A549 (cell line): Measurements from ENCODE around the gene PTPRE.
A peak's percentile ranks its signal among the peaks of the same experiment; 100 is the strongest.

Experiments used
- CTCF ChIP-seq: fragments of >200 bp; sonication (Bioruptor Twin); formaldehyde crosslinking; IDR thresholded peaks from 3 replicates; pipeline ENCODE4 v1.5.1; 2016
- EP300 ChIP-seq, 2 experiments: fragments of >200 bp; sonication (Bioruptor Twin); formaldehyde crosslinking; IDR thresholded peaks; 2 replicates in 1 of 2; 3 replicates in 1 of 2; pipeline ENCODE4 v1.6.1; 2016 to 2017
- ESRRA ChIP-seq: fragments of 150-350 bp; IDR thresholded peaks from 2 replicates; pipeline ENCODE4 v1.6.1; 2014; ENCODE audit warnings: mild to moderate bottlenecking, low read length, borderline replicate concordance
- HMGXB4 ChIP-seq: fragments of 250-450 bp; sonication (Bioruptor Pico); IDR thresholded peaks from 2 replicates; pipeline ENCODE4 v1.5.0; 2021; ENCODE audit warnings: mild to moderate bottlenecking, moderate library complexity, borderline replicate concordance
- JUN ChIP-seq, 2 experiments: fragments of >200 bp; sonication (Bioruptor Twin); formaldehyde crosslinking; IDR thresholded peaks; 2 replicates in 1 of 2; 3 replicates in 1 of 2; pipeline ENCODE4 v1.6.1; 2016 to 2017
- MAFK ChIP-seq: fragments of 450-650 bp; IDR thresholded peaks from 2 replicates; pipeline ENCODE4 v1.6.1; 2014; ENCODE audit not compliant: partially characterized antibody
- MAZ ChIP-seq: fragments of 150-350 bp; IDR thresholded peaks from 2 replicates; pipeline ENCODE4 v1.6.1; 2014; ENCODE audit warnings: antibody characterized with exemption, low read depth, low read length, borderline replicate concordance
- POLR2A ChIP-seq: IDR thresholded peaks from 2 replicates; pipeline ENCODE4 v1.6.1; 2012; ENCODE audit warnings: mild to moderate bottlenecking, low read length
- REST ChIP-seq: fragments of 200-600 bp; sonication (generic); IDR thresholded peaks from 2 replicates; pipeline ENCODE4 v1.6.1; 2016; ENCODE audit warnings: antibody characterized with exemption, mild to moderate bottlenecking, moderate library complexity
- USF2 ChIP-seq: fragments of 450-650 bp; IDR thresholded peaks from 2 replicates; pipeline ENCODE4 v1.6.1; 2014; ENCODE audit warnings: antibody characterized with exemption

GRCh38 chr10:128029731-128030369 is 122.9 kb downstream of the PTPRE start:
- TF ChIP-seq POLR2A (no peak), CTCF (no peak), JUN (IDR thresholded peaks at IDR 0.05) (no peak), ESRRA (no peak), EP300 (IDR thresholded peaks at IDR 0.05) (no peak), REST (no peak), MAFK (peak; percentile 74), MAZ (no peak), USF2 (no peak), HMGXB4 (CRISPR knock-in tag) (no peak)
